Common myeloid progenitor, CD34-positive (primary cell): ENCODE results near the gene ATP2A1.
"Not testable (repeated sequence)": the region's sequence is repeated elsewhere in the genome, so short reads cannot be mapped to it uniquely, and the experiment has no call there.

Experiments
- CTCF ChIA-PET: fragments of 350-600 bp; sonication (Branson Sonifier 250); formaldehyde crosslinking; loops from one replicate; lab custom pipeline; 2021; ENCODE audit warnings: antibody characterized with exemption; lab: Charles Lee
- POLR2A ChIA-PET: fragments of 350-600 bp; sonication (Branson Sonifier 250); formaldehyde crosslinking; loops from one replicate; lab custom pipeline; 2021; ENCODE audit warnings: antibody characterized with exemption; lab: Charles Lee
- DNase-seq, 3 donors: peaks; one replicate each; pipeline versions ENCODE4 v3.0.0 to v3.0.0-alpha.2; 2013
- H3K27ac ChIP-seq, 2 experiments: 1 replicate in 1 of 2; 2 replicates in 1 of 2; pipeline ENCODE4 v1.7.0; 2013; ENCODE audit warnings: inconsistent platforms in 2 of 2, low read length in 2 of 2, mild to moderate bottlenecking in 2 of 2, low read depth in 1 of 2, moderate library complexity in 1 of 2; ENCODE audit not compliant: severe bottlenecking in 2 of 2, insufficient read depth in 1 of 2, poor library complexity in 1 of 2
- H3K27me3 ChIP-seq, 5 experiments: replicated peaks in 2 of 5; 1 replicate in 3 of 5; 2 replicates in 2 of 5; pipeline versions ENCODE4 v1.6.1 to v1.7.0; 2013; ENCODE audit warnings: low read length in 4 of 5, mild to moderate bottlenecking in 2 of 5, moderate library complexity in 2 of 5, inconsistent platforms in 1 of 5; ENCODE audit not compliant: insufficient read depth in 5 of 5, control insufficient read depth in 4 of 5
- H3K36me3 ChIP-seq, 4 experiments: 1 replicate in 2 of 4; 2 replicates in 2 of 4; pipeline versions ENCODE4 v1.6.1 to v1.7.0; 2013; ENCODE audit warnings: low read length in 3 of 4, control low read depth in 1 of 4, mild to moderate bottlenecking in 1 of 4; ENCODE audit not compliant: control insufficient read depth in 4 of 4, insufficient read depth in 4 of 4
- H3K4me1 ChIP-seq, 4 experiments: 1 replicate in 3 of 4; 2 replicates in 1 of 4; pipeline versions ENCODE4 v1.6.1 to v1.7.1; 2013; ENCODE audit warnings: low read length in 3 of 4, mild to moderate bottlenecking in 3 of 4, control low read depth in 1 of 4, inconsistent platforms in 1 of 4, moderate library complexity in 1 of 4; ENCODE audit not compliant: control insufficient read depth in 4 of 4, insufficient read depth in 4 of 4; ENCODE audit errors: control extremely low read depth in 1 of 4
- H3K4me3 ChIP-seq, 7 experiments: 1 replicate in 4 of 7; 2 replicates in 3 of 7; pipeline versions ENCODE4 v1.5.1 to v1.7.0; 2013; ENCODE audit warnings: mild to moderate bottlenecking in 7 of 7, low read length in 6 of 7, moderate library complexity in 6 of 7, inconsistent platforms in 2 of 7, low read depth in 2 of 7, control low read depth in 1 of 7; ENCODE audit not compliant: insufficient read depth in 4 of 7, control insufficient read depth in 1 of 7; ENCODE audit errors: extremely low read depth in 1 of 7
- H3K9me3 ChIP-seq, 5 experiments: 1 replicate in 4 of 5; 2 replicates in 1 of 5; pipeline versions ENCODE4 v1.6.1 to v1.7.1; 2013; ENCODE audit warnings: low read length in 4 of 5, mild to moderate bottlenecking in 2 of 5, inconsistent platforms in 1 of 5, low read depth in 1 of 5, moderate library complexity in 1 of 5; ENCODE audit not compliant: control insufficient read depth in 4 of 5, insufficient read depth in 2 of 5; ENCODE audit errors: control extremely low read depth in 1 of 5
- WGBS: methylation state at CpG from one replicate; pipeline ENCODE4 v1.1.5; 2013; ENCODE audit not compliant: insufficient coverage; 5-methylcytosine and 5-hydroxymethylcytosine counted together

ATP2A1 gene

DNA sequence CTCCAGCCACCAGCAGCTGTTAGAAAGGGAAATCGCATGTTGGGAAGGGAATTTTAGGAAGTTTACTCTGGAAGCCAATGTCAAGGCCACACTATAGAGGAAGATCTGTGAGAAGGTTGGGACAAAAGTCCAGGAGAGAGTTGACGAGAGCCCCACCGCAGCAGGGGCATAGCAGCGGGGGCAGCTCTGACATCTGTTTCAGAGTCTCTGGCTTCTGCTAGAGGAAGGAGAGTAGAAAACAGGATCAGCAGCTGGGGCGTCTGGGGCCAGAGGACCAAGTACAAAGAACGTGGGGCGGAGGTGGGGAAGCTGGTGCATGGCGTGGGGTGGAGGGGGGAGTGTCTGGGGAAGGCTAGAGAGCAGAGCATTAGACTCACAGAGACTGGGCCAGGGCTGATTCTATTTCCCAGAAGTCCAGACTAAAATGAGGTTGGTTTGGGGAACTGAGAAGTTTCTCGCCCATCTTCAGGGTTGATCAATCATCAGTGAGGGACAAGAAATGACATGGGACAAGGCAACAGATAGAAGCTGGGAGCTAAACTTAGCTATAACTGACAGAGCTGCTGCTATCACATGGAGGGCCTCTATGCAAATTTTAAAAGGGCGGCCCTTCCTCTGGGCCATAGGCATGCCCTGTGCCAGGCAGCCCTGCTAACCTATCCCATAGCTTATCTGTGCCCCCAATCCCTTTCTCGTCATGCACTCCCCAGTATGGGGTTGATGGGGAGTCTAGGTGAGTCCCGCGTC, 45.5 kb downstream of the ATP2A1 start:
- CTCF ChIA-PET = interaction anchor here (0.9 to 2.7 kb wide), 5 partner anchors 13 to 60 kb away, joined by 3 to 8 read pairs (median 7); partner anchors contain the start of genes ATP2A1 and SH2B1

DNA sequence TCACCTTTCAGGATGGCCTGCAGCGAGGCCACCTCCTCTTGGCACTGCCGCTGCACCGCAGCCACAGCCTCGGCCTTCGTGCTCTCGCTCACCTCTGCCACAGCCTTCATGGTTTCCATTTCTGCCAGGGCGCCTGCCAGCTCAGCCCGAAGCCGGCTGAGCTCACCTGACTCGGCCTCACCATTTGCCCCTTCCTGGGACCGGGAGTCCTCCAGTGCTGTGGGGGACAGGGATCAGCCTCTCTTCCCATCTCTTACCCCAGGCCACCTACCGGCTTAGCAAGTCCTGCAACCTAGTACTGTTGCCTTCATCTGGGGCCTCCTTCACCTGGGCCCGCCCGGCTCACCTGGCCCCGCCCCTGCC, 46.1 kb downstream of the ATP2A1 start:
- WGBS = 51% methylated on average over 14 of the region's 15 CpGs
- H3K4me3 ChIP-seq = peak overlapping the region; percentile 77 to 96 (median 86)
- peaks cover 0 to 17% (median 10%) of the 10 kb centered on the region in 4 experiments for H3K4me1 ChIP-seq
- no peaks in the 10 kb centered on the region for H3K27me3 ChIP-seq
- DNase-seq = no peak
- POLR2A ChIA-PET = interaction anchor here (0.6 to 1.6 kb wide), 3 partner anchors 10 to 356 kb away, joined by 3 to 7 read pairs (median 4); no protein-coding TSS in a partner anchor
- H3K27ac ChIP-seq = peak overlapping the region in 1 of 2 experiments; percentile 25
- peaks cover 0 to 20% (median 11%) of the 10 kb centered on the region in 4 experiments for H3K36me3 ChIP-seq
- H3K9me3 ChIP-seq = no peaks in the 10 kb centered on the region
- CTCF ChIA-PET = interaction anchor here (0.5 to 2.7 kb wide), 6 partner anchors 12 to 791 kb away, joined by 3 to 8 read pairs (median 6); partner anchors contain the start of genes ATP2A1 and SH2B1

More for the DNA sequence above, 45.5 kb downstream of the ATP2A1 start:
- Histone ChIP-seq H3K4me3 (peak overlapping the region in 5 of 7 experiments; percentile 77 to 96 (median 92)), H3K27ac (peak overlapping the region in 1 of 2 experiments; percentile 25), H3K9me3 (no peaks in the 10 kb centered on the region), H3K27me3 (no peaks in the 10 kb centered on the region), H3K36me3 (peaks cover 0 to 26% (median 15%) of the 10 kb centered on the region in 4 experiments), H3K4me1 (peaks cover 0 to 17% (median 10%) of the 10 kb centered on the region in 4 experiments)
- POLR2A ChIA-PET = interaction anchor here (0.6 kb wide), 1 partner anchor 356 kb away, joined by 4 read pairs; no protein-coding TSS in a partner anchor
- WGBS = 91% methylated on average over 12 of the region's 13 CpGs
- DNase-seq = peak in 1 of 3 donors; percentile 39

DNA sequence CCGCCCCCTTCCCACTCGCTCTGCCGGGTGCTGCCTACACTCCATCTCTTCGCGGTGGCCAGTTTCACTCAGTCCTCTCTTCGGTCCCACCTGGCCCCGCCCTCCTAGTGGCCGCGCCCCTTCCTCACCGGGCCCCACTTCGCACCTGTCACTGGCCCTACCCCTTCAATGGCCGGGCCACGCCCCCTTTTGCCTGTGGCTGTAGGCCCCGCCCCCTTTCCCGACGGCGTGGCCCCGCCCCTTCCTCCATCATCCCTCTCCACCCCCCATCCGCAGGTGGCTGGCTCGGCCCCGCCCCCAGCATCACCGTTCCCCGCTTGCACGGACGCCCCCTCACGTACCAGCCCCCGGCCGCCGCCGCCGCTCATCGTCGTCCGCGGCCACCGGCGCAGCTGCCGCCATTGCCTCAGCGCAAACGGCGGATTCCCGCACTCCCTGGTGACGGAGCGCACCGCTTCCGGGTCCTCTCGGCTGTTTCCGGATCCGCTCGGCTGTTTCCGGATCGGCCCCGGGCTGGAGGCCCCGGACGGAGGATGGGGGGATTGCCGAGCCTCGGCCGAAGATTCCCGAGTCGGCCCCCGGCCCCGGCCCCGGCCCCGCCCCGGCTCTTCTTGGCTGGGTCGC, 46.6 kb downstream of the ATP2A1 start, which contains the start of gene RABEP2:
Gene RABEP2 (minus strand): TSS at position 477 of the 624 bp plus-strand sequence. CDS start 75 bp downstream, at position 402.
- peaks cover 0 to 17% (median 10%) of the 10 kb centered on the region in 4 experiments for H3K4me1 ChIP-seq
- DNase-seq = peak; percentile 88 to 94 (median 94)
- CTCF ChIA-PET = interaction anchor here (0.5 to 2.7 kb wide), 2 partner anchors 46 to 790 kb away, joined by 3 to 8 read pairs; partner anchors contain the start of gene ATP2A1
- peak within 1 kb of the TSS; percentile 94 to 96 for H3K27ac ChIP-seq
- peaks cover 0 to 15% (median 8%) of the 10 kb centered on the region in 4 experiments for H3K36me3 ChIP-seq
- POLR2A ChIA-PET = interaction anchor here (0.7 to 2.1 kb wide), 5 partner anchors 11 to 102 kb away, joined by 3 to 7 read pairs (median 3); partner anchors contain the start of genes ATXN2L and TUFM
- H3K4me3 ChIP-seq = peak within 1 kb of the TSS; percentile 77 to 96 (median 86)
- no peaks in the 10 kb centered on the region for H3K27me3 ChIP-seq
- under 1% methylated on average over 51 of the region's 66 CpGs for WGBS
- no peaks in the 10 kb centered on the region for H3K9me3 ChIP-seq

DNA sequence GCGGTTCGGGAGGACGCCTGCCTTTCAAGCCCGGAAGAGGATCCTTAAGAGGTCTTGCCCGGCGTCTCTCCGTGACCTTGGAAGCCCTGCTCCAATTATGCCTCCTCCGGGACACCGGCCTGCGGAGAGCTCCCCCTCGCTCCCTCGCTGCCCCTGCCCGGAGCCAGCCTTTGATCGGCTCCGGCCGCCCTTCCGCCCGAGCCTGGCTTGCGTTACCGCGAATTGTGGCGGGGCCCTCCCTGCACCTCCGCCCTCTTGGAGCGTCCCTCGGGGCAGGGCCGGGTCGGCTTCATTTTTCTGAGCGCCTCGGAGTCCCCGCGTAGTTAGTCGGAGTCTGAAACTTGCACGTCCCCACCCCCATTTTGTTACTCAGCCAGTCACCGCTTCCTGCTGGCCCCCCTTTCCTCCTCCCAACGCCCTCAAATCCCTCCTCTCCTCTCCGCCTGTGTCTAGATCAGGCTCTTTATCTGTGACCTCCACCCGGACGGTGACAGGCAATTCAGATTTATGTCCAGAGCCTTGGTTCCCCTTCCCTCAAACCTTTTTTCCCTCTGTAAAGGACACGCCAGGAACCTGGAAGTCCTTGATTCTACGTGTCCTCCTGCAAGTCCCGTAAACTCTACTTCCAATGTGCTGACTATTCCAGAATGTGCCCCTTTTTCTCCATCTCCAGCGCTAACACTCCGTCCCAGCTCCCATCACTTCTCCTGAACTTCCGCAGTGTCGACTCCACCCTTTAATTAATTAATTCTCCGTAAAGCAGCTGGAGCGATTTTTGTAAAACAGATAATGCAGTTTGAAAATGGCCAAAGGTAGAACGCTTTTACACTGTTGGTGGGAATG, 47.3 kb downstream of the ATP2A1 start:
- peak overlapping the region; percentile 77 to 96 (median 86) for H3K4me3 ChIP-seq
- POLR2A ChIA-PET = interaction anchor here (0.7 to 2.1 kb wide), 6 partner anchors 11 to 103 kb away, joined by 3 to 7 read pairs (median 3); partner anchors contain the start of genes ATXN2L and TUFM
- peaks cover 0 to 14% (median 8%) of the 10 kb centered on the region in 4 experiments for H3K36me3 ChIP-seq
- peak overlapping the region; percentile 94 to 96 for H3K27ac ChIP-seq
- under 1% methylated on average over 43 of the region's 48 CpGs for WGBS
- no peaks in the 10 kb centered on the region for H3K27me3 ChIP-seq
- CTCF ChIA-PET = interaction anchor here (1.2 to 3.9 kb wide), 6 partner anchors 9 to 64 kb away, joined by 3 to 30 read pairs (median 6); partner anchors contain the start of gene ATP2A1
- peaks cover 0 to 21% (median 14%) of the 10 kb centered on the region in 4 experiments for H3K4me1 ChIP-seq
- H3K9me3 ChIP-seq = no peaks in the 10 kb centered on the region
- peak; percentile 93 to 98 (median 97) for DNase-seq

DNA sequence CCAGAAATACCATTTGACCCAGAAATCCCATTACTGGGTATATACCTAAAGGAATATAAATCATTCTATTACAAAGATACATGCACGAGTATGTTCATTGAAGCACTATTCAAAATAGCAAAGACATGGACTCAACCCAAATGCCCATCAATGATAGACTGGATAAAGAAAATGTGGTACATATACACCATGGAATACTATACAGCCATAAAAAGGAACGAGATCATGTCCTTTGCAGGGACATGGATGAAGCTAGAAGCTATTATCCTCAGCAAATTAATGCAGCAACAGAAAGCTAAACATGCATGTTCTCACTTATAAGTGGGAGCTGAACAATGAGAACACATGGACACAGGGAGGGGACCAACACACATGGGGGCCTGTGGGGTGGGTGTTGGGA, 48.0 kb downstream of the ATP2A1 start:
- H3K9me3 ChIP-seq, H3K27me3 ChIP-seq, DNase-seq: not testable (repeated sequence)
- Histone ChIP-seq H3K27ac (peak overlapping the region in 1 of 2 experiments; percentile 96), H3K4me1 (peaks cover 0 to 28% (median 21%) of the 10 kb centered on the region in 4 experiments), H3K36me3 (peaks cover 0 to 10% (median 7%) of the 10 kb centered on the region in 4 experiments), H3K4me3 (peak overlapping the region in 4 of 7 experiments; percentile 77 to 96 (median 94))
- POLR2A ChIA-PET = interaction anchor here (0.9 to 2.1 kb wide), 2 partner anchors 10 to 62 kb away, joined by 3 to 7 read pairs; no protein-coding TSS in a partner anchor
- no CpG with 5 or more reads among the region's 2 CpGs for WGBS
- CTCF ChIA-PET = interaction anchor here (1.2 to 3.9 kb wide), 5 partner anchors 9 to 64 kb away, joined by 3 to 30 read pairs (median 5); no protein-coding TSS in a partner anchor

DNA sequence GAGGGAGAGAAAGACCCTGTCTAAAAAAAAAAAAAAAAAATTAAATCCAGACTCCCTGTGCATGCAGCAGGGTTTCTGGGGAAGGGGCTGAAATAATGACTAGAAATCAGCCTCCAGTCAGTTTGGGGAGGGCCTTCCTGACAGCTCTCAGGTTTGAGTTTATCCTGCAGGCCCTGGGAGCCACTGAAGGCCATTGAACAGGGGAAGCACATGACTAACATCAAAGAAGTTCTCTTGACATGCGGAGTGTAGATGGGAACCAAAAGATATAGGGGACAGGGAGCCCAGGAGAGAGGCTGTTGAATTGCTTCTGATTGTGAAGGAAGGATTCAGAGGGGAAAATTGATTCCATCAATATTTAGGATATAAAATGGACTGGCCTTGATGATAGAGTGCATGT, 49.5 kb downstream of the ATP2A1 start:
- WGBS = 100% methylated on average over 1 of the region's 1 CpG
- no peak for DNase-seq
- H3K4me1 ChIP-seq = peaks cover 0 to 42% (median 22%) of the 10 kb centered on the region in 4 experiments
- no peak overlapping the region for H3K27ac ChIP-seq
- H3K9me3 ChIP-seq = no peaks in the 10 kb centered on the region
- peaks cover 0 to 10% (median 4%) of the 10 kb centered on the region in 4 experiments for H3K36me3 ChIP-seq
- CTCF ChIA-PET = interaction anchor here (3.9 kb wide), 1 partner anchor 18 kb away, joined by 30 read pairs; no protein-coding TSS in a partner anchor
- POLR2A ChIA-PET = no interaction called here
- no peak overlapping the region for H3K4me3 ChIP-seq
- H3K27me3 ChIP-seq = no peaks in the 10 kb centered on the region
